Astrocyte (in vitro differentiated cells and primary cell): ENCODE results near the gene DCHS1. TPM values are rescaled to one million over a fixed set of nuclear protein-coding genes. Genes with fewer than 3 reads are reported as not detected.

Experiments
- DNase-seq: peaks from one replicate; pipeline ENCODE4 v3.0.0-alpha.2; 2010; ENCODE audit warnings: low read depth
- FAIRE-seq: peaks from 2 replicates; lab custom pipeline; 2011; peaks lifted over from hg19 to GRCh38; lab: Jason Lieb, UNC
- H2AFZ ChIP-seq: 2 replicates; pipeline ENCODE4 v1.6.0; 2012; ENCODE audit warnings: low read depth, low read length, inconsistent platforms
- H3K27ac ChIP-seq: 2 replicates; pipeline ENCODE4 v1.5.1; 2011; ENCODE audit warnings: low read depth, low read length, inconsistent platforms
- H3K27me3 ChIP-seq: 2 replicates; pipeline ENCODE4 v1.6.0; 2011; ENCODE audit warnings: low read length, inconsistent platforms; ENCODE audit not compliant: insufficient read depth
- H3K36me3 ChIP-seq: 2 replicates; pipeline ENCODE4 v1.5.1; 2011; ENCODE audit warnings: low read length, inconsistent platforms; ENCODE audit not compliant: insufficient read depth
- H3K4me1 ChIP-seq: 2 replicates; pipeline ENCODE4 v1.5.1; 2011; ENCODE audit warnings: low read length, inconsistent platforms; ENCODE audit not compliant: insufficient read depth
- H3K4me2 ChIP-seq: 2 replicates; pipeline ENCODE4 v1.6.0; 2012; ENCODE audit warnings: low read length, inconsistent platforms
- H3K4me3 ChIP-seq: 2 replicates; pipeline ENCODE4 v1.5.1; 2011; ENCODE audit warnings: low read depth, mild to moderate bottlenecking, low read length, inconsistent platforms; ENCODE audit not compliant: insufficient read depth
- H3K79me2 ChIP-seq: 2 replicates; pipeline ENCODE4 v1.6.0; 2012; ENCODE audit warnings: mild to moderate bottlenecking, low read length, inconsistent platforms; ENCODE audit not compliant: insufficient read depth
- H3K9ac ChIP-seq: 2 replicates; pipeline ENCODE4 v1.6.0; 2012; ENCODE audit warnings: mild to moderate bottlenecking, low read length, inconsistent platforms
- H3K9me3 ChIP-seq: 2 replicates; pipeline ENCODE4 v1.5.1; 2012; ENCODE audit warnings: low read depth, mild to moderate bottlenecking, low read length, inconsistent platforms; ENCODE audit not compliant: insufficient read depth
- H4K20me1 ChIP-seq: 2 replicates; pipeline ENCODE4 v1.6.0; 2012; ENCODE audit warnings: low read length, inconsistent platforms; ENCODE audit not compliant: insufficient read depth
- H3K27ac Mint-ChIP-seq: one replicate; pipeline ENCODE4 v1.8.0; 2021; ENCODE audit warnings: mild to moderate bottlenecking, mixed read lengths; ENCODE audit not compliant: unreplicated experiment
- H3K27me3 Mint-ChIP-seq: one replicate; pipeline ENCODE4 v1.8.0; 2021; ENCODE audit warnings: low read depth, mixed read lengths; ENCODE audit not compliant: unreplicated experiment
- H3K36me3 Mint-ChIP-seq: one replicate; pipeline ENCODE4 v1.8.0; 2021; ENCODE audit warnings: low read depth, mixed read lengths; ENCODE audit not compliant: unreplicated experiment
- H3K4me1 Mint-ChIP-seq: one replicate; pipeline ENCODE4 v1.8.0; 2021; ENCODE audit warnings: low read depth, mixed read lengths; ENCODE audit not compliant: unreplicated experiment
- H3K4me3 Mint-ChIP-seq: one replicate; pipeline ENCODE4 v1.8.0; 2021; ENCODE audit warnings: mild to moderate bottlenecking, moderate library complexity, mixed read lengths; ENCODE audit not compliant: unreplicated experiment
- H3K9me3 Mint-ChIP-seq: one replicate; pipeline ENCODE4 v1.8.0; 2021; ENCODE audit warnings: mild to moderate bottlenecking, mixed read lengths; ENCODE audit not compliant: unreplicated experiment
- EZH2 ChIP-seq: IDR thresholded peaks from 2 replicates; pipeline ENCODE4 v1.6.1; 2012; ENCODE audit warnings: mild to moderate bottlenecking, low read length, inconsistent platforms; ENCODE audit not compliant: insufficient read depth
- total RNA-seq: library from RNA; stranded (reverse); gene quantifications from 2 replicates; pipeline ENCODE4 v1.2.1, GENCODE V29; 2021
- TF ChIP-seq, protein P1 (sequence below): IDR thresholded peaks from 2 replicates; pipeline ENCODE4 v1.5.1; 2011; ENCODE audit warnings: low read depth, mild to moderate bottlenecking, inconsistent platforms, low read length, moderate library complexity; ENCODE audit not compliant: insufficient read depth

Gene DCHS1
- total RNA-seq, 1 donor from 2014 or later: 8.4 TPM

DNA sequence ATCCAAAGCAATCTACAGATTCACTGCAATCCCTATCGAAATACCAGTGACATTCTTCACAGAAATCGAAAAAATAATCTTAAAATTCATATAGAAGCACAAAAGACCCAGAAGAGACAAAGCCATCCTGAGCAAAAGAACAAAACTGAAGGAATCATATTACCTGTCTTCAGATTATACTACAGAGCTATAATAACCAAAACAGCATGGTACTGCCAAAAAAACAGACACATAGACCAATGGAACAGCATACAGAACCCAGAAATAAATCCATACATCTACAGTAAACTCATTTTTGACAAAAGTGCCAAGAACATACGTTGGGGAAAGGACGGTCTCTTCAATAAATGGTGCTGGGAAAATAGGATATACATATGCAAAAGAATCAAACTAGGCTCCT is 71.1 kb downstream of the DCHS1 start:
- Histone ChIP-seq H3K9me3 (peaks cover 3% of the 10 kb centered on the region), H3K79me2 (peaks cover 10% of the 10 kb centered on the region), H3K4me2 (no peak overlapping the region), H3K9ac (no peak overlapping the region), H3K36me3 (no peaks in the 10 kb centered on the region), H3K27ac (no peak overlapping the region), H3K4me1 (no peaks in the 10 kb centered on the region), H2AFZ (no peak overlapping the region), H3K27me3 (no peaks in the 10 kb centered on the region), H3K4me3 (no peak overlapping the region), H4K20me1 (no peaks in the 10 kb centered on the region)
- Mint-ChIP-seq H3K27ac (no peak overlapping the region), H3K27me3 (no peaks in the 10 kb centered on the region), H3K4me1 (no peaks in the 10 kb centered on the region), H3K4me3 (no peak overlapping the region), H3K36me3 (peaks cover 29% of the 10 kb centered on the region), H3K9me3 (peaks cover 19% of the 10 kb centered on the region)
- no peak for TF ChIP-seq EZH2
- TF ChIP-seq, protein P1, sequence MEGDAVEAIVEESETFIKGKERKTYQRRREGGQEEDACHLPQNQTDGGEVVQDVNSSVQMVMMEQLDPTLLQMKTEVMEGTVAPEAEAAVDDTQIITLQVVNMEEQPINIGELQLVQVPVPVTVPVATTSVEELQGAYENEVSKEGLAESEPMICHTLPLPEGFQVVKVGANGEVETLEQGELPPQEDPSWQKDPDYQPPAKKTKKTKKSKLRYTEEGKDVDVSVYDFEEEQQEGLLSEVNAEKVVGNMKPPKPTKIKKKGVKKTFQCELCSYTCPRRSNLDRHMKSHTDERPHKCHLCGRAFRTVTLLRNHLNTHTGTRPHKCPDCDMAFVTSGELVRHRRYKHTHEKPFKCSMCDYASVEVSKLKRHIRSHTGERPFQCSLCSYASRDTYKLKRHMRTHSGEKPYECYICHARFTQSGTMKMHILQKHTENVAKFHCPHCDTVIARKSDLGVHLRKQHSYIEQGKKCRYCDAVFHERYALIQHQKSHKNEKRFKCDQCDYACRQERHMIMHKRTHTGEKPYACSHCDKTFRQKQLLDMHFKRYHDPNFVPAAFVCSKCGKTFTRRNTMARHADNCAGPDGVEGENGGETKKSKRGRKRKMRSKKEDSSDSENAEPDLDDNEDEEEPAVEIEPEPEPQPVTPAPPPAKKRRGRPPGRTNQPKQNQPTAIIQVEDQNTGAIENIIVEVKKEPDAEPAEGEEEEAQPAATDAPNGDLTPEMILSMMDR: no peak
- no peak for DNase-seq
- FAIRE-seq: no peak

DNA sequence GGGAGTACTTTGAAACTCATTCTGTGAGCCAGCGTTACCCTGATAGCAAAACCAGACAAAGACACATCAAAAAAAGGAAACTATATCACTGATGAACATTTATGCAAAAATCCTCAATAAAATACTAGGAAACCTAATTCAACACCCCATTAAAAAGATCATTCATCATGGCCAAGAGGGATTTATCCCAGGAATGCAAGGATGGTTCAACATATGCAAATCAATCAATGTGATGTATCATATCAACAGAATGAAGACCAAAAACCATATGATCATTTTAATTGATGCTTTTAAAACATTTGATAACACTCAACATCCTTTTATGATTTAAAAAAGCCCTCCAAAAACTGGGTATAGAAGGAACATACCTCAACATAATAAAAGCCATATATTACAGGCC is 72.0 kb downstream of the DCHS1 start:
- H2AFZ ChIP-seq: no peak overlapping the region
- Mint-ChIP-seq H3K27me3 (no peaks in the 10 kb centered on the region), H3K36me3 (peaks cover 29% of the 10 kb centered on the region), H3K4me3 (no peak overlapping the region), H3K27ac (no peak overlapping the region), H3K4me1 (no peaks in the 10 kb centered on the region), H3K9me3 (peaks cover 19% of the 10 kb centered on the region)
- no peak for TF ChIP-seq EZH2
- TF ChIP-seq, protein P1: no peak
- H3K4me2 ChIP-seq: no peak overlapping the region
- H3K79me2 ChIP-seq: peaks cover 10% of the 10 kb centered on the region
- FAIRE-seq (peak; percentile 9), DNase-seq (no peak)
- peaks cover 3% of the 10 kb centered on the region for H3K9me3 ChIP-seq
- no peaks in the 10 kb centered on the region for H3K36me3 ChIP-seq
- H3K4me1 ChIP-seq: no peaks in the 10 kb centered on the region
- H3K4me3 ChIP-seq: no peak overlapping the region
- H3K27me3 ChIP-seq: no peaks in the 10 kb centered on the region
- no peak overlapping the region for H3K27ac ChIP-seq
- no peak overlapping the region for H3K9ac ChIP-seq
- no peaks in the 10 kb centered on the region for H4K20me1 ChIP-seq

DNA sequence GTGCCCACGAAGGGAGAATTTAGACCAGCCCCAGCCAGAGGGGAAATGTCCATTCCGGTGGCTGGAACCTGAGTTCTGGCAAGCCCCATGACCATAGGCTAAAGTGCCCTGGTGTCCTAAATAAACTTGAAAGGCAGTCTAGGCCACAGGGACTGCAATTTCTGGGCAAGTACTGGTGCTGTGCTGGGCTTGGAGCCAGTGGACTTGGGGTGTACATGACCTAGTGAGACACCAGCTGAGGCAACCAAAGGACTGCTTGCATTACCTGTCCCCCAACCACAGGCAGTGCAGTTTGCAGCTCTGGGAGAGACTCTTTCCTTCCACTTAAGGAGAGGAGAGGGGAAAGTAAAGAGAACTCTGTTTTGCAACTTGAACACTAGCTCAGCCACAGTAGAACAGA is 75.9 kb downstream of the DCHS1 start:
- Histone ChIP-seq H3K4me1 (peaks cover 8% of the 10 kb centered on the region), H3K36me3 (no peaks in the 10 kb centered on the region), H4K20me1 (peaks cover 3% of the 10 kb centered on the region), H3K27ac (no peak overlapping the region), H2AFZ (no peak overlapping the region), H3K79me2 (peaks cover 10% of the 10 kb centered on the region), H3K4me3 (no peak overlapping the region), H3K9ac (no peak overlapping the region), H3K9me3 (peaks cover 3% of the 10 kb centered on the region), H3K4me2 (no peak overlapping the region), H3K27me3 (no peaks in the 10 kb centered on the region)
- peaks cover 23% of the 10 kb centered on the region for H3K36me3 Mint-ChIP-seq
- no peak overlapping the region for H3K27ac Mint-ChIP-seq
- no peaks in the 10 kb centered on the region for H3K27me3 Mint-ChIP-seq
- peaks cover 14% of the 10 kb centered on the region for H3K9me3 Mint-ChIP-seq
- H3K4me3 Mint-ChIP-seq: no peak overlapping the region
- FAIRE-seq (no peak), DNase-seq (no peak)
- peaks cover 12% of the 10 kb centered on the region for H3K4me1 Mint-ChIP-seq
- TF ChIP-seq, protein P1: no peak
- TF ChIP-seq EZH2: no peak
